Measurements from ENCODE around the gene RAB6A.

RAB6A gene

DNA sequence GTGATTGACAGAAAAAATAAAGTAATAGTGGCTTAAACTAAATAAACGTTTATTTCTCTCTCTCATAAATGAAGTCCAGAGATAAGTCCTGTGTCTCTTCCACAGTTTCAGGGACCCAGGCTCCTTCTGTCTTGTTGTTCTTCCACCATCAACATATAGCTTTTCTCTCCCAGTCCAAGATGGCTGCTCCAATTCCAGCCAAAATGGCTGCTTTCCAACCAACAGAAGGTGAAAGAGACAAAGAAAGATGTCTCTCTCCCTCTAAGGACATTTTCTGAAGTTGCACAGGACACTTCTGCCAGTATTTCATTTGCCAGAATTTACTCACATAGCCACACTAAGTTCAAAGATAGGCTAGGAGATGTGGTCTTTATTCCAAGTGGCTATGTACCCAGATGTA is 123.9 kb downstream of the RAB6A start:
- H3K36me3 ChIP-seq (ENCODE audit: insufficient read depth, insufficient read length, low read length), result no peaks in the 10 kb centered on the region
- no peak overlapping the region for H3K4me3 ChIP-seq (ENCODE audit: insufficient read length, low read depth)
- no peaks in the 10 kb centered on the region for H3K4me1 ChIP-seq (ENCODE audit: insufficient read depth, insufficient read length)
- no peak for DNase-seq (ENCODE audit: low read depth, low spot score)
- H3K27me3 ChIP-seq (ENCODE audit: insufficient read depth, insufficient read length), result no peaks in the 10 kb centered on the region
- no peak overlapping the region for H3K9ac ChIP-seq (ENCODE audit: insufficient read length, low read depth)
- TF ChIP-seq SUZ12 (IDR thresholded peaks at IDR 0.05; ENCODE audit: extremely low read depth, insufficient read depth, insufficient read length) (no peak), YY1 (IDR thresholded peaks at IDR 0.05; ENCODE audit: insufficient read depth, insufficient read length) (no peak), ZNF274 (IDR thresholded peaks at IDR 0.05; ENCODE audit: low read depth, low read length) (no peak)
- no peaks in the 10 kb centered on the region; the same call in 1 of the 2 replicates for H3K9me3 ChIP-seq (ENCODE audit: insufficient read depth, low read length)

- Histone ChIP-seq H3K9me3 (ENCODE audit: insufficient read depth, low read length) (no peaks in the 10 kb centered on the region; the same call in 1 of the 2 replicates), H3K27me3 (ENCODE audit: insufficient read depth, insufficient read length) (no peaks in the 10 kb centered on the region), H3K4me3 (ENCODE audit: insufficient read length, low read depth) (no peak overlapping the region), H3K4me1 (ENCODE audit: insufficient read depth, insufficient read length) (no peaks in the 10 kb centered on the region), H3K9ac (ENCODE audit: insufficient read length, low read depth) (no peak overlapping the region), H3K36me3 (ENCODE audit: insufficient read depth, insufficient read length, low read length) (no peaks in the 10 kb centered on the region)
- TF ChIP-seq ZNF274 (IDR thresholded peaks at IDR 0.05; ENCODE audit: low read depth, low read length) (no peak), YY1 (IDR thresholded peaks at IDR 0.05; ENCODE audit: insufficient read depth, insufficient read length) (no peak), SUZ12 (IDR thresholded peaks at IDR 0.05; ENCODE audit: extremely low read depth, insufficient read depth, insufficient read length) (no peak)
- DNase-seq (ENCODE audit: low read depth, low spot score), result no peak
Measured at GRCh38 chr11:73636249-73636648, 124.6 kb downstream of the RAB6A start.

- H3K9me3 ChIP-seq (ENCODE audit: insufficient read depth, low read length), result no peaks in the 10 kb centered on the region; the same call in 1 of the 2 replicates
- no peak overlapping the region for H3K9ac ChIP-seq (ENCODE audit: insufficient read length, low read depth)
- H3K36me3 ChIP-seq (ENCODE audit: insufficient read depth, insufficient read length, low read length), result no peaks in the 10 kb centered on the region
- no peak overlapping the region for H3K4me3 ChIP-seq (ENCODE audit: insufficient read length, low read depth)
- no peaks in the 10 kb centered on the region for H3K4me1 ChIP-seq (ENCODE audit: insufficient read depth, insufficient read length)
- no peak for DNase-seq (ENCODE audit: low read depth, low spot score)
- no peaks in the 10 kb centered on the region for H3K27me3 ChIP-seq (ENCODE audit: insufficient read depth, insufficient read length)
- no peak for TF ChIP-seq YY1 (IDR thresholded peaks at IDR 0.05; ENCODE audit: insufficient read depth, insufficient read length)
- TF ChIP-seq ZNF274 (IDR thresholded peaks at IDR 0.05; ENCODE audit: low read depth, low read length), result no peak
- no peak for TF ChIP-seq SUZ12 (IDR thresholded peaks at IDR 0.05; ENCODE audit: extremely low read depth, insufficient read depth, insufficient read length)
Measured at GRCh38 chr11:73635721-73636120, 125.2 kb downstream of the RAB6A start.

GRCh38 chr11:73633999-73634398 is 126.9 kb downstream of the RAB6A start:
- Histone ChIP-seq H3K4me1 (ENCODE audit: insufficient read depth, insufficient read length) (no peaks in the 10 kb centered on the region), H3K9me3 (ENCODE audit: insufficient read depth, low read length) (no peaks in the 10 kb centered on the region; the same call in 1 of the 2 replicates), H3K9ac (ENCODE audit: insufficient read length, low read depth) (no peak overlapping the region), H3K27me3 (ENCODE audit: insufficient read depth, insufficient read length) (no peaks in the 10 kb centered on the region), H3K4me3 (ENCODE audit: insufficient read length, low read depth) (no peak overlapping the region), H3K36me3 (ENCODE audit: insufficient read depth, insufficient read length, low read length) (no peaks in the 10 kb centered on the region)
- DNase-seq (ENCODE audit: low read depth, low spot score), result no peak
- TF ChIP-seq ZNF274 (IDR thresholded peaks at IDR 0.05; ENCODE audit: low read depth, low read length) (no peak), SUZ12 (IDR thresholded peaks at IDR 0.05; ENCODE audit: extremely low read depth, insufficient read depth, insufficient read length) (no peak), YY1 (IDR thresholded peaks at IDR 0.05; ENCODE audit: insufficient read depth, insufficient read length) (no peak)

DNA sequence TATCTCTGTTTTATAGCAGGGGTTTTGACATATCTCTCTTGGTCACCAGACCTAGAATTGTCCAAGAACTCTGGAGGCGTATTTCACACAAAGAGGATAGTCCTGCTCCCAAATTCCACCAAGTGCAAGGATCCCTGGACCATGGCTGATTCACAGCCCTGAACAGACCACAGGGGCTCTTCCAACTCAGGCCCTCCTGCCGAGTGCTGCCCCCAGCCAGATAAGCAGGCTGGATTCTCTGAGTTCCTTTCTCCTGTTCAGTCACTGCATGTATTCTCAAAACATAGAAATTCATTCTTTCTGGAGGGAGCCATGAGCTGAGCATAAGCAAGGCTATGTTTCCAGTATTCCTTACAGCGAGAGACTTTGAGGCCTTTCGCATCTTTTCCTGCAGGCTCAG is 127.9 kb downstream of the RAB6A start:
- Histone ChIP-seq H3K9ac (ENCODE audit: insufficient read length, low read depth) (no peak overlapping the region), H3K9me3 (ENCODE audit: insufficient read depth, low read length) (no peaks in the 10 kb centered on the region; the same call in 1 of the 2 replicates), H3K36me3 (ENCODE audit: insufficient read depth, insufficient read length, low read length) (no peaks in the 10 kb centered on the region), H3K27me3 (ENCODE audit: insufficient read depth, insufficient read length) (no peaks in the 10 kb centered on the region), H3K4me3 (ENCODE audit: insufficient read length, low read depth) (no peak overlapping the region), H3K4me1 (ENCODE audit: insufficient read depth, insufficient read length) (peaks cover 2% of the 10 kb centered on the region)
- TF ChIP-seq SUZ12 (IDR thresholded peaks at IDR 0.05; ENCODE audit: extremely low read depth, insufficient read depth, insufficient read length) (no peak), YY1 (IDR thresholded peaks at IDR 0.05; ENCODE audit: insufficient read depth, insufficient read length) (no peak), ZNF274 (IDR thresholded peaks at IDR 0.05; ENCODE audit: low read depth, low read length) (no peak)
- no peak for DNase-seq (ENCODE audit: low read depth, low spot score)

DNA sequence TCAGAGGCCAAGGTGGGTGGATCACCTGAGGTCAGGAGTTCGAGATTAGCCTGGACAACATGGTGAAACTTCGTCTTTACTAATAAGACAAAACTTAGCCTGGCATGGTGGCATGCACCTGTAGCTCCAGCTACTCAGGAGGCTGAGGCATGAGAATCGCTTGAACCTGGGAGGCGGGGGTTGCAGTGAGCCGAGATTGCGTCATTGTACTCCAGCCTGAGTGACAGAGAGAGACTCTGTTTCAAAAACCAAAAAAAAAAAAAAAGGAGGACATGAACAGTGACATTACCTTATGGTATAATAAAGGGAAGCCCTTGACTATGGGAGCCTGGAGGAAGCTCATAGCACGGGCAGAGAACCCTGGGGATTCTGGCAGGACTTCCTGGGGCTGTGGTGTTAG is 131.0 kb downstream of the RAB6A start:
- peaks cover 2% of the 10 kb centered on the region for H3K4me1 ChIP-seq (ENCODE audit: insufficient read depth, insufficient read length)
- no peaks in the 10 kb centered on the region for H3K27me3 ChIP-seq (ENCODE audit: insufficient read depth, insufficient read length)
- no peaks in the 10 kb centered on the region; the same call in 1 of the 2 replicates for H3K9me3 ChIP-seq (ENCODE audit: insufficient read depth, low read length)
- H3K36me3 ChIP-seq (ENCODE audit: insufficient read depth, insufficient read length, low read length), result no peaks in the 10 kb centered on the region
- DNase-seq (ENCODE audit: low read depth, low spot score), result no peak
- H3K4me3 ChIP-seq (ENCODE audit: insufficient read length, low read depth), result no peak overlapping the region
- TF ChIP-seq YY1 (IDR thresholded peaks at IDR 0.05; ENCODE audit: insufficient read depth, insufficient read length) (no peak), SUZ12 (IDR thresholded peaks at IDR 0.05; ENCODE audit: extremely low read depth, insufficient read depth, insufficient read length) (no peak), ZNF274 (IDR thresholded peaks at IDR 0.05; ENCODE audit: low read depth, low read length) (no peak)
- H3K9ac ChIP-seq (ENCODE audit: insufficient read length, low read depth), result peak overlapping the region; percentile 5

DNA sequence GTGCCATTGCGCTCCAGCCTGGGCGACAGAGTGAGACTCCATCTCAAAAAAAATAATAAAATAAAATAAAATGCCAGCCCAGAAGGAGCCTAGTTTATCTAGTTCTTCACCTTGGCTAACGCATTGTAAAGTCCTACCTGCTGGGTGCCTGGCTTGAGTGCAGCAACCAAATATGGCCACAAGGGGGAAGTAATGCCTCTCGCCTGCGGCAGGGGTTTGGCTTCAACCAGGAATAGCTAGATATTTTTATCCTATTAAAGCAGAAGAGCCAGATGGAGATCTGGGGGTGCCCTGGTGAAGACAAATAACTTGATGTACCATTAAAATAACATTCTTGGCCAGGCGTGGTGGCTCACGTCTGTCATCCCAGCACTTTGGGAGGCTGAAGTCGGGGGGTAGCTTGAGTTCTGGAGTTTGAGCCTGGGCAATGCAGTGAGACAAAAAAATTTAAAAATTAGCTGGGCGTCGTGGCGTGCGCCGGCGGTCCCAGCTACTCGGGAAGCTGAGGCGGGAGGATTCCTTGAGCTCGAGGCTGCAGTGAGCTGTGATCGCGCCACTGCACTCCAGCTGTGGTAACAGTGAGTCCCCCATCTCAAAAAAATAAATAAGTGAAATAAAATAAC is 135.1 kb downstream of the RAB6A start:
- H3K27me3 ChIP-seq (ENCODE audit: insufficient read depth, insufficient read length), result no peaks in the 10 kb centered on the region
- H3K9ac ChIP-seq (ENCODE audit: insufficient read length, low read depth), result no peak overlapping the region
- DNase-seq (ENCODE audit: low read depth, low spot score), result peak; percentile 66
- no peaks in the 10 kb centered on the region for H3K36me3 ChIP-seq (ENCODE audit: insufficient read depth, insufficient read length, low read length)
- H3K4me1 ChIP-seq (ENCODE audit: insufficient read depth, insufficient read length), result peaks cover 2% of the 10 kb centered on the region
- H3K4me3 ChIP-seq (ENCODE audit: insufficient read length, low read depth), result no peak overlapping the region
- TF ChIP-seq YY1 (IDR thresholded peaks at IDR 0.05; ENCODE audit: insufficient read depth, insufficient read length), result no peak
- TF ChIP-seq ZNF274 (IDR thresholded peaks at IDR 0.05; ENCODE audit: low read depth, low read length), result no peak
- TF ChIP-seq SUZ12 (IDR thresholded peaks at IDR 0.05; ENCODE audit: extremely low read depth, insufficient read depth, insufficient read length), result no peak
- H3K9me3 ChIP-seq (ENCODE audit: insufficient read depth, low read length), result no peaks in the 10 kb centered on the region
